OCI-LY7 (cell line): Measurements from ENCODE around the gene GSX1. TPM values are rescaled to one million over a fixed set of nuclear protein-coding genes. Genes with fewer than 3 reads are reported as not detected.

Experiments
- BruUV-seq: library from RNA; stranded (reverse); fragments of 400-500 nt; replicated peaks from 2 replicates; lab custom pipeline; 2021; lab: Mats Ljungman, UMichigan
- CTCF ChIA-PET: fragments of 300-600 bp; sonication (Branson Sonifier 250); formaldehyde crosslinking; loops from one replicate; lab custom pipeline; 2022; ENCODE audit warnings: antibody characterized with exemption; ENCODE audit not compliant: unreplicated experiment; lab: Charles Lee
- POLR2A ChIA-PET: fragments of 300-600 bp; sonication (Branson Sonifier 250); formaldehyde crosslinking; loops from one replicate; lab custom pipeline; 2022; ENCODE audit warnings: antibody characterized with exemption; lab: Charles Lee
- DNase-seq: peaks from one replicate; pipeline ENCODE4 v3.0.0-alpha.2; 2015; ENCODE audit warnings: low spot score
- H2AFZ ChIP-seq: fragments of 200-600 bp; sonication (generic), shearing (Covaris generic); 2 replicates; pipeline ENCODE4 v1.6.1; 2014; ENCODE audit warnings: mild to moderate bottlenecking, antibody characterized with exemption, low read length, moderate library complexity
- H3K27ac ChIP-seq: fragments of 200-600 bp; sonication (generic); 2 replicates; pipeline ENCODE4 v1.5.1; 2014; ENCODE audit warnings: mixed run types, low read depth, mild to moderate bottlenecking, moderate library complexity, low read length, inconsistent platforms; ENCODE audit not compliant: poor library complexity, severe bottlenecking
- H3K36me3 ChIP-seq: fragments of 200-600 bp; sonication (generic); 2 replicates; pipeline ENCODE4 v1.6.1; 2014; ENCODE audit warnings: mild to moderate bottlenecking, antibody characterized with exemption, low read length, moderate library complexity, mixed read lengths; ENCODE audit not compliant: insufficient read depth
- H3K4me1 ChIP-seq: fragments of 200-600 bp; sonication (generic); 2 replicates; pipeline ENCODE4 v1.5.1; 2014; ENCODE audit warnings: mild to moderate bottlenecking, low read length; ENCODE audit not compliant: insufficient read depth, poor library complexity, severe bottlenecking
- H3K4me2 ChIP-seq: fragments of 200-600 bp; sonication (generic); 2 replicates; pipeline ENCODE4 v1.6.1; 2014; ENCODE audit warnings: mild to moderate bottlenecking, low read length
- H3K4me3 ChIP-seq: fragments of 200-600 bp; sonication (generic); 2 replicates; pipeline ENCODE4 v1.5.1; 2014; ENCODE audit warnings: mild to moderate bottlenecking, low read depth, low read length; ENCODE audit not compliant: poor library complexity, severe bottlenecking
- H3K79me2 ChIP-seq: fragments of 200-600 bp; sonication (generic); 2 replicates; pipeline ENCODE4 v1.6.1; 2016; ENCODE audit warnings: low read depth, mild to moderate bottlenecking, low read length, moderate library complexity, mixed read lengths; ENCODE audit not compliant: insufficient read depth
- H3K9me2 ChIP-seq: fragments of 200-600 bp; sonication (generic); 2 replicates; pipeline ENCODE4 v1.6.1; 2016; ENCODE audit warnings: mild to moderate bottlenecking, low read length, mixed read lengths; ENCODE audit not compliant: insufficient read depth
- H3K9me3 ChIP-seq: fragments of 200-600 bp; sonication (generic); 2 replicates; pipeline ENCODE4 v1.6.1; 2014; ENCODE audit warnings: mild to moderate bottlenecking, mixed run types, low read length, mixed read lengths
- H4K20me1 ChIP-seq: fragments of 200-600 bp; sonication (generic); 2 replicates; pipeline ENCODE4 v1.6.1; 2014; ENCODE audit warnings: mild to moderate bottlenecking, antibody characterized with exemption, low read length, moderate library complexity, mixed read lengths; ENCODE audit not compliant: insufficient read depth
- EZH2phosphoT487 ChIP-seq: fragments of 200-600 bp; sonication (generic); IDR thresholded peaks from 2 replicates; pipeline ENCODE4 v1.6.1; 2018; ENCODE audit warnings: low read depth, borderline replicate concordance, mild to moderate bottlenecking, mixed run types, antibody characterized with exemption, low read length, moderate library complexity, mixed read lengths
- intact Hi-C: fragments of 100-400 bp; cut with micrococcal nuclease; formaldehyde crosslinking; loops from one replicate; pipeline ENCODE4 v1.10.0; 2022; ENCODE audit not compliant: unreplicated experiment
- total RNA-seq, 2 experiments: library from RNA; depleted of rRNA in 1 of 2; stranded (reverse); fragments of >200 nt in 1 of 2; shearing (Covaris generic) in 1 of 2; gene quantifications; 2 replicates each; pipeline ENCODE4 v1.2.3, GENCODE V29; 2014 to 2022
- TF ChIP-seq, protein P1 (sequence below): fragments of 200-600 bp; sonication (generic); conservative IDR thresholded peaks from 2 replicates; pipeline ENCODE4 v1.5.1; 2014; ENCODE audit warnings: mild to moderate bottlenecking, antibody characterized with exemption, low read length, moderate library complexity, mixed read lengths

The GSX1 gene
- total RNA-seq, 2 experiments from 2014 or later, result not detected

DNA sequence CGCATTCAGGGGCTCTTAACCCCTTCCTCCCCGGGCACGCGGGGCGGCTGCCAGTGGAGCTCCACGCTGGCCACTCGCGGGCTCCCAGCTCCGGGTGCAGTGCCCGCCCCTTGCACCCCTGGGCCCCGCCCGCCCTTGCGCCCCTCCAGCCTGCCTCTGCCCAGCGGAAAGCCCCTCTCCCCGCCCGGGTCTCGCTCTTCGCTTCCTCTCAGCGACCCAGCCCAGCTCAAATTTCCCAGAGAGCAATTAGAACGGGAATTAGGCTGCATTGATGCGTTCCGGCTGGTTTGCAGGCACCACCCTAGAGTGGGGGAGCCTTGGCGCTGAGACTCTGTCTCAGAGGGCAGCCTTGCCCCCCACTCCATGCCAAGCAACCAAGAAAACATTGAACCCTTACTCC, 1.8 kb upstream of the GSX1 start:
- ChIA-PET CTCF (no interaction called here), POLR2A (interaction anchor here (0.6 kb wide), 1 partner anchor 8 kb away, joined by 3 read pairs; no protein-coding TSS in a partner anchor)
- Histone ChIP-seq H3K9me2 (no peaks in the 10 kb centered on the region), H3K36me3 (no peaks in the 10 kb centered on the region), H3K4me2 (peak overlapping the region; percentile 50), H4K20me1 (no peaks in the 10 kb centered on the region), H3K9me3 (no peaks in the 10 kb centered on the region), H3K4me1 (peaks cover 12% of the 10 kb centered on the region), H3K79me2 (no peaks in the 10 kb centered on the region), H2AFZ (peak overlapping the region; percentile 8; the same call in 1 of the 2 replicates), H3K4me3 (peak overlapping the region; percentile 34), H3K27ac (no peak overlapping the region)
- no peak for DNase-seq
- no peak for TF ChIP-seq EZH2phosphoT487
- TF ChIP-seq, protein P1, sequence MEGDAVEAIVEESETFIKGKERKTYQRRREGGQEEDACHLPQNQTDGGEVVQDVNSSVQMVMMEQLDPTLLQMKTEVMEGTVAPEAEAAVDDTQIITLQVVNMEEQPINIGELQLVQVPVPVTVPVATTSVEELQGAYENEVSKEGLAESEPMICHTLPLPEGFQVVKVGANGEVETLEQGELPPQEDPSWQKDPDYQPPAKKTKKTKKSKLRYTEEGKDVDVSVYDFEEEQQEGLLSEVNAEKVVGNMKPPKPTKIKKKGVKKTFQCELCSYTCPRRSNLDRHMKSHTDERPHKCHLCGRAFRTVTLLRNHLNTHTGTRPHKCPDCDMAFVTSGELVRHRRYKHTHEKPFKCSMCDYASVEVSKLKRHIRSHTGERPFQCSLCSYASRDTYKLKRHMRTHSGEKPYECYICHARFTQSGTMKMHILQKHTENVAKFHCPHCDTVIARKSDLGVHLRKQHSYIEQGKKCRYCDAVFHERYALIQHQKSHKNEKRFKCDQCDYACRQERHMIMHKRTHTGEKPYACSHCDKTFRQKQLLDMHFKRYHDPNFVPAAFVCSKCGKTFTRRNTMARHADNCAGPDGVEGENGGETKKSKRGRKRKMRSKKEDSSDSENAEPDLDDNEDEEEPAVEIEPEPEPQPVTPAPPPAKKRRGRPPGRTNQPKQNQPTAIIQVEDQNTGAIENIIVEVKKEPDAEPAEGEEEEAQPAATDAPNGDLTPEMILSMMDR, result no peak
- no TSS peak for BruUV-seq
- intact Hi-C loops, result no loop called here

DNA sequence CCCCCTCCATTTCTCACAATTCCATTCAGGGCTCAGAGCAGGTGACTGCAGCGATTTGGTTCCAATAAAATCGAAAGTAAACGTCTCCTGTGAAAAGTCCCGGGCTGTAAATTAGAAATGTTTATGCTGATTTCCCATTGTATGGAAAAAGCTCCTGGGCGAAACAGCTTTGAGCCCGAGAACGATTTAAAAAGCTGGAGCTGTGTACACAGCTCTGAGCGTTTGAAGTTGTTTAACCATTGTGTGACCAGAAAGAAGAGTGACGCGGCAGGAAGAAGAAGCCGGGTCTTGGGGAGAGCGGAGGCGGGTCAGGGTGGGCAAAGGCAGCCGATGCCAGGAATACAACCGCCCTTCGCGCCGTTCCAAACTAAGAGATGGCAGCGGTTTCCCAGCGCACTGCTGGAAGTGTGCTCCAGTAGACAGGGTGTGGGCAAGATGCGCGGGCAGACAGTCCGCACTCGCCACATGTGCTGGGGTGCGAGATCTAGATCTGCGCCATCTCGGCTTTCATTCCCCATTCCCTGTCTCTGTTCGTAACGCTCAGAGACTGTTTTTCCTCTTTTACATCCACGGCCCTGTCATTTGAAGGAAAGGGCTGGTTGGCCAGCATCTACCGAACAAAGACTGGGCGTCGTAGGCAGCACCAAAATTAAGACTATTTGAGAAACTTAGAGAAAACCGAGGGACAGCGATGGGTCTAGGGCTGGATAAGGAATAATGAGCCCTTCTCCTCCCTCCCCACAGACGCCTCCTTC, 960 bp upstream of the GSX1 start:
- peak overlapping the region; percentile 50 for H3K4me2 ChIP-seq
- ChIA-PET POLR2A (no interaction called here), CTCF (no interaction called here)
- TF ChIP-seq, protein P1, result no peak
- no peak for DNase-seq
- H2AFZ ChIP-seq, result peak overlapping the region; percentile 8; the same call in 1 of the 2 replicates
- peaks cover 12% of the 10 kb centered on the region for H3K4me1 ChIP-seq
- H3K9me2 ChIP-seq, result no peaks in the 10 kb centered on the region
- intact Hi-C loops, result no loop called here
- no TSS peak for BruUV-seq
- H3K79me2 ChIP-seq, result no peaks in the 10 kb centered on the region
- peak overlapping the region; percentile 34 for H3K4me3 ChIP-seq
- no peak overlapping the region for H3K27ac ChIP-seq
- H3K9me3 ChIP-seq, result no peaks in the 10 kb centered on the region
- no peaks in the 10 kb centered on the region for H4K20me1 ChIP-seq
- no peaks in the 10 kb centered on the region for H3K36me3 ChIP-seq

DNA sequence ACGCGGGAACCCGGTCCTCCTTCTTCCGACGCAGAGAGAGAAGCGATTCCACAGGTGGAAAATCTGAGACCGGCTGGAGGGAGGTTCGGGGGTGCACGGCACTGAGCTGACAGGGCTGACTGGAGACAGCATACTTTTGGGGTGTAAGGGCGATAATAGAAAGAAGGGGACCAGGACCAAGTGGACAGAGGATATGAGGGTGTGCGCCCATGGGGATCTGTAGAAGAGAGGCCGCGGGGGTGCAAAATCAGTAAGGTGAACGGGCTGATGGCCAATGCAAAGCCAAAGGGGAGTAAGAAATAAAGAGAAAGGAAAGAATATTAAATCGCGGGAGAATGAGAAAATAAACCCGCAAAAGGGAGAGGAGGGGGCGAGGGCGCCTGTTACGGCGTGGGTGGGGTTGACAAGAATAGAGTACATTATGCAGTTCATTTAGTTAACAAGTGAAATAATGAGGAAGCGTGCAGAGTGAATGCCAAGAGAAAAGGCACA, 336 bp upstream of the GSX1 start:
- intact Hi-C loops, result no loop called here
- TF ChIP-seq EZH2phosphoT487, result no peak
- TF ChIP-seq, protein P1, result no peak
- Histone ChIP-seq H3K9me3 (no peaks in the 10 kb centered on the region), H3K4me3 (no peak overlapping the region), H3K79me2 (no peaks in the 10 kb centered on the region), H3K4me2 (no peak overlapping the region), H3K36me3 (no peaks in the 10 kb centered on the region), H3K4me1 (peaks cover 12% of the 10 kb centered on the region), H3K9me2 (no peaks in the 10 kb centered on the region), H4K20me1 (no peaks in the 10 kb centered on the region), H3K27ac (no peak overlapping the region), H2AFZ (no peak overlapping the region)
- POLR2A ChIA-PET, result no interaction called here
- no TSS peak for BruUV-seq
- no peak for DNase-seq
- CTCF ChIA-PET, result no interaction called here
